HCT116 (cell line): ENCODE measurements around the gene VRK1. TPM values are rescaled to one million over a fixed set of nuclear protein-coding genes. Genes with fewer than 3 reads are reported as not detected.

ENCODE experiments used
- ATAC-seq: fragments of 200-7000 bp; cut with Tn5 transposase; 2 replicates; pipeline ENCODE4 v1.9.1; 2020; ENCODE audit warnings: mild to moderate bottlenecking, moderate library complexity
- BruUV-seq: library from RNA; stranded (reverse); fragments of 400-500 nt; replicated peaks from 2 replicates; lab custom pipeline; 2021; lab: Mats Ljungman, UMichigan
- CTCF ChIA-PET: fragments of 300-600 bp; sonication (Branson Sonifier 250); formaldehyde crosslinking; loops from one replicate; lab custom pipeline; 2021; ENCODE audit warnings: antibody characterized with exemption; lab: Charles Lee
- POLR2A ChIA-PET: fragments of 300-600, 350-600 bp; sonication (Branson Sonifier 250); formaldehyde crosslinking; loops from one replicate; lab custom pipeline; 2021; ENCODE audit warnings: antibody characterized with exemption; lab: Charles Lee
- RAD21 ChIA-PET, 2 experiments: fragments of 300-600 bp; sonication (Branson Sonifier 250); formaldehyde crosslinking; loops; one replicate each; lab custom pipeline; 2023; ENCODE audit warnings: low total read pairs in 2 of 2; ENCODE audit not compliant: uncharacterized antibody in 2 of 2, unreplicated experiment in 2 of 2, low non-redundant PET in 1 of 2; lab: Charles Lee
- DNase-seq: peaks from one replicate; pipeline ENCODE4 v3.0.0-alpha.2; 2010; ENCODE audit warnings: low read depth, low spot score
- H2AFZ ChIP-seq: fragments of 200-600 bp; shearing (Covaris generic), sonication (generic); 2 replicates; pipeline ENCODE4 v1.6.1; 2017; ENCODE audit warnings: low read depth, mixed run types, mixed read lengths, antibody characterized with exemption, low read length; ENCODE audit not compliant: poor library complexity, severe bottlenecking
- H3K27ac ChIP-seq: 2 replicates; pipeline ENCODE4 v1.5.1; 2012; ENCODE audit warnings: low read depth, low read length
- H3K27me3 ChIP-seq: fragments of 200-600 bp; sonication (generic); 2 replicates; pipeline ENCODE4 v1.6.1; 2016; ENCODE audit warnings: mixed run types, low read length, mixed read lengths; ENCODE audit not compliant: insufficient read depth
- H3K36me3 ChIP-seq, 2 experiments: fragments of 200-500 bp in 1 of 2; fragments of 200-600 bp in 1 of 2; sonication (Bioruptor generic) in 1 of 2; sonication (generic) in 1 of 2; 2 replicates each; pipeline versions ENCODE4 v1.5.1 to v1.6.1; 2014 to 2016; ENCODE audit warnings: low read length in 2 of 2, inconsistent platforms in 1 of 2, mixed read lengths in 1 of 2, mixed run types in 1 of 2; ENCODE audit not compliant: insufficient read depth in 2 of 2, control insufficient read depth in 1 of 2
- H3K4me1 ChIP-seq, 2 experiments: fragments of 200-600 bp in 1 of 2; sonication (generic) in 1 of 2; 2 replicates each; pipeline versions ENCODE4 v1.5.1 to v1.6.1; 2012 to 2017; ENCODE audit warnings: low read length in 2 of 2, inconsistent platforms in 1 of 2, mild to moderate bottlenecking in 1 of 2, mixed read lengths in 1 of 2, mixed run types in 1 of 2, moderate library complexity in 1 of 2; ENCODE audit not compliant: insufficient read depth in 2 of 2, control insufficient read depth in 1 of 2
- H3K4me2 ChIP-seq: fragments of 200-600 bp; sonication (generic); 2 replicates; pipeline ENCODE4 v1.6.1; 2017; ENCODE audit warnings: mixed run types, low read length, mixed read lengths
- H3K4me3 ChIP-seq, 2 experiments: fragments of 200-600 bp in 1 of 2; sonication (generic) in 1 of 2; replicated peaks in 1 of 2; 2 replicates each; pipeline ENCODE4 v1.5.1; 2011 to 2016; ENCODE audit warnings: low read length in 2 of 2, control low read depth in 1 of 2, low read depth in 1 of 2, mild to moderate bottlenecking in 1 of 2, mixed read lengths in 1 of 2, mixed run types in 1 of 2
- H3K79me2 ChIP-seq: fragments of 200-600 bp; sonication (generic); 2 replicates; pipeline ENCODE4 v1.6.1; 2017; ENCODE audit warnings: mild to moderate bottlenecking, mixed run types, low read length, moderate library complexity, mixed read lengths; ENCODE audit not compliant: insufficient read depth
- H3K9ac ChIP-seq: fragments of 200-600 bp; sonication (generic); 2 replicates; pipeline ENCODE4 v1.6.1; 2016; ENCODE audit warnings: low read length, mixed read lengths
- H3K9me2 ChIP-seq: fragments of 200-600 bp; sonication (generic), shearing (Covaris generic); 2 replicates; pipeline ENCODE4 v1.6.1; 2017; ENCODE audit warnings: mixed run types, mild to moderate bottlenecking, moderate library complexity; ENCODE audit not compliant: insufficient read depth
- H3K9me3 ChIP-seq, 2 experiments: fragments of 200-500 bp in 1 of 2; fragments of 200-600 bp in 1 of 2; sonication (Bioruptor generic) in 1 of 2; sonication (generic) in 1 of 2; 2 replicates each; pipeline ENCODE4 v1.6.1; 2014 to 2017; ENCODE audit warnings: low read length in 2 of 2, mixed read lengths in 2 of 2, inconsistent platforms in 1 of 2, low read depth in 1 of 2, mild to moderate bottlenecking in 1 of 2, mixed run types in 1 of 2, moderate library complexity in 1 of 2; ENCODE audit not compliant: control insufficient read depth in 1 of 2, insufficient read depth in 1 of 2
- H4K20me1 ChIP-seq: fragments of 200-600 bp; sonication (generic), shearing (Covaris generic); 2 replicates; pipeline ENCODE4 v1.6.1; 2017; ENCODE audit warnings: mixed run types, mild to moderate bottlenecking, moderate library complexity; ENCODE audit not compliant: insufficient read depth
- ATF3 ChIP-seq: IDR thresholded peaks from 2 replicates; pipeline ENCODE4 v1.6.1; 2012
- CBX3 ChIP-seq: IDR thresholded peaks from 2 replicates; pipeline ENCODE4 v1.6.1; 2012; ENCODE audit warnings: low read depth
- CTCF ChIP-seq, 3 experiments: fragments of 200-600 bp in 1 of 3; sonication (generic) in 1 of 3; IDR thresholded peaks in 2 of 3; conservative IDR thresholded peaks in 1 of 3; 2 replicates each; pipeline ENCODE4 v1.5.1; 2012 to 2017; ENCODE audit warnings: low read depth in 2 of 3, low read length in 2 of 3, antibody characterized with exemption in 1 of 3, borderline replicate concordance in 1 of 3, control low read depth in 1 of 3, mild to moderate bottlenecking in 1 of 3, mixed read lengths in 1 of 3, mixed run types in 1 of 3, moderate library complexity in 1 of 3; ENCODE audit not compliant: insufficient read depth in 1 of 3
- ELF1 ChIP-seq: IDR thresholded peaks from 2 replicates; pipeline ENCODE4 v1.6.1; 2012; ENCODE audit warnings: low read depth, borderline replicate concordance
- EZH2phosphoT487 ChIP-seq: fragments of 200-600 bp; IDR thresholded peaks from 2 replicates; pipeline ENCODE4 v1.6.1; 2018; ENCODE audit warnings: antibody characterized with exemption, borderline replicate concordance
- FOSL1 ChIP-seq: IDR thresholded peaks from 2 replicates; pipeline ENCODE4 v1.6.1; 2012; ENCODE audit warnings: low read depth
- POLR2AphosphoS5 ChIP-seq: IDR thresholded peaks from 2 replicates; pipeline ENCODE4 v1.6.1; 2011; ENCODE audit warnings: mild to moderate bottlenecking, low read depth, low read length, moderate library complexity
- REST ChIP-seq: IDR thresholded peaks from 2 replicates; pipeline ENCODE4 v1.6.1; 2012; ENCODE audit warnings: low read depth
- SIN3A ChIP-seq: IDR thresholded peaks from 2 replicates; pipeline ENCODE4 v1.6.1; 2012; ENCODE audit warnings: low read depth
- SP1 ChIP-seq: IDR thresholded peaks from 2 replicates; pipeline ENCODE4 v1.6.1; 2012; ENCODE audit warnings: low read depth
- SRF ChIP-seq: IDR thresholded peaks from 2 replicates; pipeline ENCODE4 v1.6.1; 2012; ENCODE audit warnings: low read depth
- YY1 ChIP-seq: IDR thresholded peaks from 2 replicates; pipeline ENCODE4 v1.6.1; 2011; ENCODE audit warnings: low read length, low read depth, moderate library complexity, mild to moderate bottlenecking; ENCODE audit not compliant: insufficient replicate concordance; ENCODE audit errors: extremely low read depth
- intact Hi-C: fragments of 100-400 bp; cut with micrococcal nuclease; formaldehyde crosslinking; loops from 2 replicates; pipeline ENCODE4 v1.10.0; 2022
- total RNA-seq: library from RNA; stranded (reverse); gene quantifications from one replicate; pipeline ENCODE4 v1.2.1, GENCODE V29; 2021; ENCODE audit not compliant: unreplicated experiment

Gene VRK1
- total RNA-seq, 1 experiment from 2014 or later: 51.4 TPM

GRCh38 chr14:96903444-96904023, 106.4 kb downstream of the VRK1 start (continued):
- TF ChIP-seq EZH2phosphoT487: no peak
- TF ChIP-seq YY1: no peak
- TF ChIP-seq POLR2AphosphoS5: no peak
- TF ChIP-seq ATF3: no peak
- no peak for TF ChIP-seq REST

GRCh38 chr14:96904201-96904600, 107.0 kb downstream of the VRK1 start:
- Histone ChIP-seq H3K27me3 (no peaks in the 10 kb centered on the region), H3K9me3 (no peaks in the 10 kb centered on the region), H3K9me2 (no peaks in the 10 kb centered on the region), H4K20me1 (no peaks in the 10 kb centered on the region), H3K4me1 (no peaks in the 10 kb centered on the region), H3K79me2 (no peaks in the 10 kb centered on the region), H3K27ac (no peak overlapping the region), H3K9ac (no peak overlapping the region), H2AFZ (no peak overlapping the region), H3K4me3 (no peak overlapping the region), H3K36me3 (no peaks in the 10 kb centered on the region), H3K4me2 (no peak overlapping the region)
- CTCF ChIA-PET: no interaction called here
- no TSS peak for BruUV-seq
- DNase-seq: no peak
- no peak for ATAC-seq
- intact Hi-C loops: no loop called here
- POLR2A ChIA-PET: no interaction called here
- RAD21 ChIA-PET: no interaction called here
- no peak for TF ChIP-seq POLR2AphosphoS5
- no peak for TF ChIP-seq SIN3A
- TF ChIP-seq ATF3: no peak
- TF ChIP-seq ELF1: no peak
- TF ChIP-seq CBX3: no peak
- TF ChIP-seq FOSL1: no peak
- no peak for TF ChIP-seq CTCF (IDR thresholded peaks at IDR 0.05 in 2 of 3, conservative IDR thresholded peaks at IDR 0.05 in 1 of 3; ENCODE audit: borderline replicate concordance in 1 of 3, insufficient read depth in 1 of 3, low read depth in 2 of 3, low read length in 2 of 3)
- no peak for TF ChIP-seq SP1
- TF ChIP-seq SRF: no peak
